ENCODE measurements around the gene LAMP2. TPM values are rescaled to one million over a fixed set of nuclear protein-coding genes. Genes with fewer than 3 reads are reported as not detected.

The LAMP2 gene
- total and polyA plus RNA-seq, 9 of the 15 experiments (the other 6 are each of a cell fraction or from before 2014, with no cell fraction given), result 22.3 to 77.7 (median 48.6) TPM

GRCh38 chrX:120485638-120486520, 16.8 kb upstream of the LAMP2 start (continued):
- TF ChIP-seq RBM25 (IDR thresholded peaks at IDR 0.05; ENCODE audit: low read depth, low read length, severe bottlenecking), result no peak
- no peak for TF ChIP-seq SETDB1 (IDR thresholded peaks at IDR 0.05; ENCODE audit: low read length)
- 0 out of 2 replicates have a peak, but pooled peaks have one; percentile 21 for TF ChIP-seq PKNOX1 (IDR thresholded peaks at IDR 0.05)
- peak; percentile 76 for TF ChIP-seq POLR2H (tag; IDR thresholded peaks at IDR 0.05; ENCODE audit: low read depth)
- peak; percentile 79 for TF ChIP-seq RBFOX2 (IDR thresholded peaks at IDR 0.05; ENCODE audit: low read depth, low read length)
- TF ChIP-seq SPI1 (IDR thresholded peaks at IDR 0.05; ENCODE audit: borderline replicate concordance, low read depth, low read length), result peak; percentile 31; the same call in 1 of the 2 replicates
- TF ChIP-seq POLR2A (conservative IDR thresholded peaks at IDR 0.05), result peak; percentile 70
- TF ChIP-seq MBD1 (CRISPR knock-in tag; IDR thresholded peaks at IDR 0.05), result no peak
- TF ChIP-seq PHF21A (IDR thresholded peaks at IDR 0.05; ENCODE audit: borderline replicate concordance, low read depth), result no peak
- no peak for TF ChIP-seq GATAD2B (IDR thresholded peaks at IDR 0.05; ENCODE audit: borderline replicate concordance)
- TF ChIP-seq FOXP1 (CRISPR knock-in tag; IDR thresholded peaks at IDR 0.05), result peak; percentile 75; the same call in 1 of the 2 replicates
- peak in 1 of 2 experiments; percentile 27; a peak in 1 of 4 replicates for TF ChIP-seq SRF (CRISPR knock-in tag; IDR thresholded peaks at IDR 0.05)
- peak; percentile 70 for TF ChIP-seq EP300 (IDR thresholded peaks at IDR 0.05; ENCODE audit: low read length)
- TF ChIP-seq RBBP5 (IDR thresholded peaks at IDR 0.05; ENCODE audit: borderline replicate concordance, insufficient read depth, low read length, poor library complexity, severe bottlenecking), result peak; percentile 40
- peak; percentile 97 for TF ChIP-seq L3MBTL2 (IDR thresholded peaks at IDR 0.05)
- no peak for TF ChIP-seq ZNF785 (CRISPR knock-in tag; IDR thresholded peaks at IDR 0.05)
- 0 out of 2 replicates have a peak, but pooled peaks have one; percentile 36 for TF ChIP-seq MYNN (IDR thresholded peaks at IDR 0.05)
- TF ChIP-seq MYNN (CRISPR knock-in tag; IDR thresholded peaks at IDR 0.05), result no peak
- TF ChIP-seq TCF7 (IDR thresholded peaks at IDR 0.05; ENCODE audit: borderline replicate concordance), result 0 out of 2 replicates have a peak, but pooled peaks have one; percentile 52
- TF ChIP-seq ZNF57 (CRISPR knock-in tag; IDR thresholded peaks at IDR 0.05), result no peak
- peak; percentile 85 for TF ChIP-seq MAFF (IDR thresholded peaks at IDR 0.05; ENCODE audit: low read length)
- no peak for TF ChIP-seq CAMTA2 (CRISPR knock-in tag; conservative IDR thresholded peaks at IDR 0.05)
- peak; percentile 67 for TF ChIP-seq HNRNPLL (IDR thresholded peaks at IDR 0.05; ENCODE audit: low read depth, low read length, poor library complexity, severe bottlenecking)
- no peak for TF ChIP-seq JUND (IDR thresholded peaks at IDR 0.05; ENCODE audit: borderline replicate concordance, low read depth, low read length)
- TF ChIP-seq JUND (tag; IDR thresholded peaks at IDR 0.05; ENCODE audit: borderline replicate concordance, low read depth, low read length), result no peak
- no peak for TF ChIP-seq MCM3 (IDR thresholded peaks at IDR 0.05)
- no peak for TF ChIP-seq SREBF2 (CRISPR knock-in tag; IDR thresholded peaks at IDR 0.05)
- TF ChIP-seq LCOR (CRISPR knock-in tag; IDR thresholded peaks at IDR 0.05), result peak; percentile 64; the same call in 1 of the 2 replicates

All from K562 (cell line).